GM12891 (cell line): ENCODE results near the gene SLC38A2.

Experiments used
- POLR2A ChIP-seq: IDR thresholded peaks from 2 replicates; pipeline ENCODE4 v1.6.1; 2011; ENCODE audit warnings: low read depth, low read length, control low read depth
- POLR2AphosphoS5 ChIP-seq: IDR thresholded peaks from 2 replicates; pipeline ENCODE4 v1.6.1; 2011; ENCODE audit warnings: low read depth, low read length, control low read depth
- SPI1 ChIP-seq: IDR thresholded peaks from 2 replicates; pipeline ENCODE4 v1.6.1; 2011; ENCODE audit warnings: low read depth, low read length, control low read depth
- TAF1 ChIP-seq: IDR thresholded peaks from 2 replicates; pipeline ENCODE4 v1.6.1; 2011; ENCODE audit warnings: low read depth, low read length, control low read depth

DNA sequence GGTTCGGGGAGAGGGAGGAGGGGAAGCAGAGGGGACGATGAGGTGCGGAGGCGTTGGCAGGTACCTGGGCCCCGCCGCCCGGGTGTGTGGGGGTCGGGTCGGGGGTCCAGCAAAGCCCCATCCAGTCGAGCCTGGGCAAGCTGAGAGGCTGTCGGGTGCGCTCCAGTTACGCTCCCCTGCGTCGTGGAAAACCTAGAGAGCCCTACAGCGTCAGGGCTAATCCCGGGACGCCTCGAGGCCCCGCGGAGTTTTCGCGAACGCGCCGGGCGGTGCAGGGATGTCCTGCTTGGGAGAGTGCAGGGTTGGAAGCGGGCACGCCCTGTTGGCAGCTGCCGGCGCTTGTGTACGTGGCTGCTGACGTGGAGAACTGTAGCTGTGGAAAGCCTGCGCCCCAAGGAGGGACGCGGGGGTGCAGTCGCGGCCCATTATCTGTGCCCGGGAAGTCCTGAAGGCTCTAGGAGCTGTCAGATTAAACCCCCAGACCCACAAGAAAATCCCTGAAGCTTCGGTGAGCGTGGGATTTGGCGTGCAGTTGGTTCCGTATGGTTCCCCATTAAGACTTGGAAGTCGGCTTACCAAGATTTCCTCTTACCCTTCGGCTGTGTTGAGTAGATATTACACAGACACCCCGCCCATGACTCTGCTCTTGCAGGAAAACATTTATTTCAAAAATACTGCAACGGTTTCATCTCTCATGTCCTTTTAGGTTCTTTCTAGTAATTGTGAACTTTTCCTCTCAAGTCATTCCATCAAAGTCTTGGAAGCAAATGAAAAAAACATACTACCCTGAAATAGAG lies 11.3 kb upstream of the SLC38A2 start:
- TF ChIP-seq POLR2A (peak; percentile 80), SPI1 (no peak), POLR2AphosphoS5 (peak; percentile 58; the same call in 1 of the 2 replicates), TAF1 (peak; percentile 41; the same call in 1 of the 2 replicates)
